HEK293 (cell line): ENCODE measurements around the gene SOX30.

Experiments
- GLIS2 ChIP-seq: fragments of 450-650 bp; formaldehyde crosslinking; IDR thresholded peaks from 2 replicates; pipeline ENCODE4 v1.5.1; 2016; ENCODE audit warnings: missing biosample characterization, missing genetic modification characterization
- PRDM10 ChIP-seq: fragments of 450-650 bp; formaldehyde crosslinking; IDR thresholded peaks from 2 replicates; pipeline ENCODE4 v1.5.1; 2016; ENCODE audit warnings: missing biosample characterization, missing genetic modification characterization
- TCF7L2 ChIP-seq: IDR thresholded peaks from 2 replicates; pipeline ENCODE4 v1.6.1; 2011; ENCODE audit warnings: low read depth, mild to moderate bottlenecking, inconsistent platforms, low read length, moderate library complexity, borderline replicate concordance
- YY1 ChIP-seq: fragments of 450-650 bp; formaldehyde crosslinking; IDR thresholded peaks from 2 replicates; pipeline ENCODE4 v1.5.1; 2018; ENCODE audit warnings: missing biosample characterization, missing genetic modification characterization
- ZFP41 ChIP-seq: fragments of 450-650 bp; formaldehyde crosslinking; IDR thresholded peaks from 2 replicates; pipeline ENCODE4 v1.5.1; 2016; ENCODE audit warnings: missing biosample characterization, missing genetic modification characterization, borderline replicate concordance
- ZNF423 ChIP-seq: fragments of 450-650 bp; formaldehyde crosslinking; IDR thresholded peaks from 2 replicates; pipeline ENCODE4 v1.5.1; 2016; ENCODE audit warnings: missing biosample characterization, missing genetic modification characterization
- ZNF510 ChIP-seq: fragments of 450-650 bp; formaldehyde crosslinking; IDR thresholded peaks from 2 replicates; pipeline ENCODE4 v1.5.1; 2018; ENCODE audit warnings: mild to moderate bottlenecking, missing genetic modification characterization, missing biosample characterization; ENCODE audit not compliant: insufficient replicate concordance
- ZNF549 ChIP-seq: fragments of 450-650 bp; IDR thresholded peaks from 2 replicates; pipeline ENCODE4 v1.5.1; 2018; ENCODE audit warnings: missing biosample characterization, missing genetic modification characterization, mild to moderate bottlenecking, inconsistent platforms, moderate library complexity
- ZNF585B ChIP-seq: fragments of 450-650 bp; formaldehyde crosslinking; IDR thresholded peaks from 2 replicates; pipeline ENCODE4 v1.5.1; 2016; ENCODE audit warnings: missing biosample characterization, missing genetic modification characterization
- ZNF623 ChIP-seq: fragments of 450-650 bp; formaldehyde crosslinking; IDR thresholded peaks from 2 replicates; pipeline ENCODE4 v1.5.1; 2016; ENCODE audit warnings: missing biosample characterization, missing genetic modification characterization
- TF ChIP-seq, protein P1 (sequence below): fragments of 450-650 bp; formaldehyde crosslinking; IDR thresholded peaks from 2 replicates; pipeline ENCODE4 v1.5.1; 2016; ENCODE audit warnings: missing biosample characterization, missing genetic modification characterization
- TF ChIP-seq, protein P2 (sequence below): fragments of 450-650 bp; formaldehyde crosslinking; IDR thresholded peaks from 2 replicates; pipeline ENCODE4 v1.5.1; 2016; ENCODE audit warnings: missing biosample characterization, missing genetic modification characterization

DNA sequence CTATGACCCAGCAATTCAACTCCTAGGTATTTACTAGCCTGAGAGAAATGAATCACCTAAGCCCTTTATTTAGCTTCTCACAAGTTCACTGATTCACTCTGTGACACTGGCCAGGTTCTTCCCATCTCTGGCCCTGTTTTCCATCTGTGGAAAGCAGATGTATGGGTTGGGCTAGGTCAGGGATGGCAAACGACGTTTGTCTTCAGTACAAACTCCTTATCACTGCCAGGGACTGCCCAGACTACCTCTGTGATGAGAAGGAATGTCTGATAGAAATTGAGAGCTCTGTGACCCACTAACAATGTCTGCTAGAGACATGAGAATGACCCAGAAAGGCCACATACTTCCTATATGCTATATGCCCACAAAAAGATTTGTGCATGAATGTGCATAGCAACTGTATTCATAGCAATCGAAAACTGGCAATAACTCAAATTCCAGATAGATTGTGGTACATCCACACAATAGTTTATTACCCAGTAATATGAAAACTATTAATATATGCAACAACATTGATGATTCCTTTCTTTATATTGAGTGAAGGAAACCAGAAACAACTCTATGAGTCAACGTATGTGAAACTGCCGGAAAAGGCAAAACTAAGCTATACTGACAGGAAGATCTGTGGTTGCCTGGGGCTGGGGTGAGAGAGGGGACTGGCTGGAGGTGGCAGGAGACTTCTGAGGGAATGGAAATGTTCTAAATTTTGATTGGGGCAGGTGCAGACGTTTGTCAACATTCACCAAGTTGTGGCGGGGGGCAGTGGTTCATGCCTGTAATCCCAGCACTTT is 44.7 kb downstream of the SOX30 start:
- TF ChIP-seq ZNF623 (no peak), ZNF510 (tag by site-specific recombination) (no peak), ZFP41 (no peak), PRDM10 (tag by site-specific recombination) (no peak), ZNF549 (tag by site-specific recombination) (no peak), ZNF585B (tag by site-specific recombination) (no peak), YY1 (no peak), ZNF423 (tag by site-specific recombination) (no peak), TCF7L2 (no peak), GLIS2 (tag by site-specific recombination) (no peak)
- TF ChIP-seq, protein P1, sequence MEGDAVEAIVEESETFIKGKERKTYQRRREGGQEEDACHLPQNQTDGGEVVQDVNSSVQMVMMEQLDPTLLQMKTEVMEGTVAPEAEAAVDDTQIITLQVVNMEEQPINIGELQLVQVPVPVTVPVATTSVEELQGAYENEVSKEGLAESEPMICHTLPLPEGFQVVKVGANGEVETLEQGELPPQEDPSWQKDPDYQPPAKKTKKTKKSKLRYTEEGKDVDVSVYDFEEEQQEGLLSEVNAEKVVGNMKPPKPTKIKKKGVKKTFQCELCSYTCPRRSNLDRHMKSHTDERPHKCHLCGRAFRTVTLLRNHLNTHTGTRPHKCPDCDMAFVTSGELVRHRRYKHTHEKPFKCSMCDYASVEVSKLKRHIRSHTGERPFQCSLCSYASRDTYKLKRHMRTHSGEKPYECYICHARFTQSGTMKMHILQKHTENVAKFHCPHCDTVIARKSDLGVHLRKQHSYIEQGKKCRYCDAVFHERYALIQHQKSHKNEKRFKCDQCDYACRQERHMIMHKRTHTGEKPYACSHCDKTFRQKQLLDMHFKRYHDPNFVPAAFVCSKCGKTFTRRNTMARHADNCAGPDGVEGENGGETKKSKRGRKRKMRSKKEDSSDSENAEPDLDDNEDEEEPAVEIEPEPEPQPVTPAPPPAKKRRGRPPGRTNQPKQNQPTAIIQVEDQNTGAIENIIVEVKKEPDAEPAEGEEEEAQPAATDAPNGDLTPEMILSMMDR (tag by site-specific recombination), result no peak
- TF ChIP-seq, protein P2, sequence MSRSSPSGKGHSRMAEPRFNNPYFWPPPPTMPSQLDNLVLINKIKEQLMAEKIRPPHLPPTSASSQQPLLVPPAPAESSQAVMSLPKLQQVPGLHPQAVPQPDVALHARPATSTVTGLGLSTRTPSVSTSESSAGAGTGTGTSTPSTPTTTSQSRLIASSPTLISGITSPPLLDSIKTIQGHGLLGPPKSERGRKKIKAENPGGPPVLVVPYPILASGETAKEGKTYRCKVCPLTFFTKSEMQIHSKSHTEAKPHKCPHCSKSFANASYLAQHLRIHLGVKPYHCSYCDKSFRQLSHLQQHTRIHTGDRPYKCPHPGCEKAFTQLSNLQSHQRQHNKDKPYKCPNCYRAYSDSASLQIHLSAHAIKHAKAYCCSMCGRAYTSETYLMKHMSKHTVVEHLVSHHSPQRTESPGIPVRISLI (tag by site-specific recombination), result no peak
